ENCODE measurements around the gene DDO.

GRCh38 chr6:110404607-110405006 is 10.8 kb downstream of the DDO start:
- TF ChIP-seq, protein P1, sequence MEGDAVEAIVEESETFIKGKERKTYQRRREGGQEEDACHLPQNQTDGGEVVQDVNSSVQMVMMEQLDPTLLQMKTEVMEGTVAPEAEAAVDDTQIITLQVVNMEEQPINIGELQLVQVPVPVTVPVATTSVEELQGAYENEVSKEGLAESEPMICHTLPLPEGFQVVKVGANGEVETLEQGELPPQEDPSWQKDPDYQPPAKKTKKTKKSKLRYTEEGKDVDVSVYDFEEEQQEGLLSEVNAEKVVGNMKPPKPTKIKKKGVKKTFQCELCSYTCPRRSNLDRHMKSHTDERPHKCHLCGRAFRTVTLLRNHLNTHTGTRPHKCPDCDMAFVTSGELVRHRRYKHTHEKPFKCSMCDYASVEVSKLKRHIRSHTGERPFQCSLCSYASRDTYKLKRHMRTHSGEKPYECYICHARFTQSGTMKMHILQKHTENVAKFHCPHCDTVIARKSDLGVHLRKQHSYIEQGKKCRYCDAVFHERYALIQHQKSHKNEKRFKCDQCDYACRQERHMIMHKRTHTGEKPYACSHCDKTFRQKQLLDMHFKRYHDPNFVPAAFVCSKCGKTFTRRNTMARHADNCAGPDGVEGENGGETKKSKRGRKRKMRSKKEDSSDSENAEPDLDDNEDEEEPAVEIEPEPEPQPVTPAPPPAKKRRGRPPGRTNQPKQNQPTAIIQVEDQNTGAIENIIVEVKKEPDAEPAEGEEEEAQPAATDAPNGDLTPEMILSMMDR (IDR thresholded peaks at IDR 0.05): no peak
- no peak for TF ChIP-seq ZFX (IDR thresholded peaks at IDR 0.05; ENCODE audit: borderline replicate concordance)
